ENCODE results near the gene CCDC106.

GRCh38 chr19:55650602-55651230 lies 2.7 kb downstream of the CCDC106 start:
- TF ChIP-seq CTCF (IDR thresholded peaks at IDR 0.05): no peak
- no peak for TF ChIP-seq POLR2A (IDR thresholded peaks at IDR 0.05)

Measured in adrenal gland (tissue), 5 donors.